Measurements from ENCODE around the gene ATAD3B. TPM values are rescaled to one million over a fixed set of nuclear protein-coding genes. Genes with fewer than 3 reads are reported as not detected.
"Not testable (repeated sequence)": the region's sequence is repeated elsewhere in the genome, so short reads cannot be mapped to it uniquely, and the experiment has no call there.

Gene ATAD3B
- total and polyA plus RNA-seq, 10 of the 15 experiments (the other 5 are each of a cell fraction or from before 2014, with no cell fraction given) = 0.03 to 38.8 (median 23.8) TPM

GRCh38 chr1:1517973-1518620 lies 46.5 kb downstream of the ATAD3B start:
- Histone ChIP-seq H4K20me1 (ENCODE audit: control insufficient read depth, insufficient read depth) (no peaks in the 10 kb centered on the region), H2AFZ (ENCODE audit: control insufficient read depth, low read depth, low read length) (no peak overlapping the region), H3K36me3 (ENCODE audit: control insufficient read depth in 2 of 2, insufficient read depth in 2 of 2, low read length in 1 of 2) (peaks cover 0 to 13% of the 10 kb centered on the region in 2 experiments; a peak in 2 of 4 replicates), H3K4me3 (no peak overlapping the region), H3K9me3 (replicated peaks; ENCODE audit: control insufficient read depth, insufficient read depth, low read length) (no peaks in the 10 kb centered on the region), H3K9ac (ENCODE audit: control insufficient read depth, insufficient read depth, low read length) (no peak overlapping the region), H3K79me2 (ENCODE audit: control insufficient read depth, insufficient read depth, low read length) (peaks cover 7% of the 10 kb centered on the region), H3K4me2 (ENCODE audit: control insufficient read depth, insufficient read depth) (no peak overlapping the region), H3K4me1 (ENCODE audit: control insufficient read depth, insufficient read depth, low read length) (no peaks in the 10 kb centered on the region), H3K27ac (ENCODE audit: control insufficient read depth, insufficient read depth) (no peak overlapping the region), H3K27me3 (replicated peaks in 1 of 2; ENCODE audit: control insufficient read depth in 2 of 2, insufficient read depth in 2 of 2, low read length in 1 of 2) (no peaks in the 10 kb centered on the region)
- DNase-seq (ENCODE audit: low read depth, low spot score) = no peak
- TF ChIP-seq JUND (IDR thresholded peaks at IDR 0.05; ENCODE audit: low read depth, low read length) = no peak
- TF ChIP-seq FOXM1 (IDR thresholded peaks at IDR 0.05; ENCODE audit: low read depth, low read length) = no peak
- no peak for TF ChIP-seq ZZZ3 (IDR thresholded peaks at IDR 0.05; ENCODE audit: control insufficient read depth, insufficient read length, low read depth)
- no peak for TF ChIP-seq SREBF1 (IDR thresholded peaks at IDR 0.05; ENCODE audit: low read length)
- no peak for TF ChIP-seq YY1 (IDR thresholded peaks at IDR 0.05; ENCODE audit: low read depth, low read length)
- TF ChIP-seq ETV6 (conservative IDR thresholded peaks at IDR 0.05 in 1 of 2, IDR thresholded peaks at IDR 0.05 in 1 of 2; ENCODE audit: borderline replicate concordance in 1 of 2, low read depth in 1 of 2) = no peak
- TF ChIP-seq FOS (IDR thresholded peaks at IDR 0.05; ENCODE audit: borderline replicate concordance, extremely low read depth, insufficient read length) = no peak
- no peak for TF ChIP-seq ZBED1 (IDR thresholded peaks at IDR 0.05; ENCODE audit: borderline replicate concordance)
- TF ChIP-seq, protein P1, sequence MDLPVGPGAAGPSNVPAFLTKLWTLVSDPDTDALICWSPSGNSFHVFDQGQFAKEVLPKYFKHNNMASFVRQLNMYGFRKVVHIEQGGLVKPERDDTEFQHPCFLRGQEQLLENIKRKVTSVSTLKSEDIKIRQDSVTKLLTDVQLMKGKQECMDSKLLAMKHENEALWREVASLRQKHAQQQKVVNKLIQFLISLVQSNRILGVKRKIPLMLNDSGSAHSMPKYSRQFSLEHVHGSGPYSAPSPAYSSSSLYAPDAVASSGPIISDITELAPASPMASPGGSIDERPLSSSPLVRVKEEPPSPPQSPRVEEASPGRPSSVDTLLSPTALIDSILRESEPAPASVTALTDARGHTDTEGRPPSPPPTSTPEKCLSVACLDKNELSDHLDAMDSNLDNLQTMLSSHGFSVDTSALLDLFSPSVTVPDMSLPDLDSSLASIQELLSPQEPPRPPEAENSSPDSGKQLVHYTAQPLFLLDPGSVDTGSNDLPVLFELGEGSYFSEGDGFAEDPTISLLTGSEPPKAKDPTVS (IDR thresholded peaks at IDR 0.05; ENCODE audit: low read depth, low read length) = no peak
- no peak for TF ChIP-seq HCFC1 (IDR thresholded peaks at IDR 0.05; ENCODE audit: low read length)
- TF ChIP-seq NFIC (IDR thresholded peaks at IDR 0.05; ENCODE audit: low read depth, low read length) = no peak
- TF ChIP-seq E2F8 (IDR thresholded peaks at IDR 0.05; ENCODE audit: low read depth, partially characterized antibody) = no peak
- in situ Hi-C loops (cut with MboI) = no loop called here
- WGBS (ENCODE audit: insufficient coverage, insufficient replicate concordance, low lambda C conversion rate, missing lambda C conversion rate) = 95% methylated on average over 19 of the region's 28 CpGs
- intact Hi-C loops (cut with micrococcal nuclease; ENCODE audit: unreplicated experiment) = no loop called here
- no peak for ATAC-seq
- ChIA-PET RAD21 (ENCODE audit: unreplicated experiment) (no interaction called here), SMC1A (ENCODE audit: uncharacterized antibody, unreplicated experiment) (no interaction called here), CTCF (no interaction called here), POLR2A (no interaction called here)
- no peak for FAIRE-seq
- BruUV-seq (replicated peaks) = no TSS peak

DNA sequence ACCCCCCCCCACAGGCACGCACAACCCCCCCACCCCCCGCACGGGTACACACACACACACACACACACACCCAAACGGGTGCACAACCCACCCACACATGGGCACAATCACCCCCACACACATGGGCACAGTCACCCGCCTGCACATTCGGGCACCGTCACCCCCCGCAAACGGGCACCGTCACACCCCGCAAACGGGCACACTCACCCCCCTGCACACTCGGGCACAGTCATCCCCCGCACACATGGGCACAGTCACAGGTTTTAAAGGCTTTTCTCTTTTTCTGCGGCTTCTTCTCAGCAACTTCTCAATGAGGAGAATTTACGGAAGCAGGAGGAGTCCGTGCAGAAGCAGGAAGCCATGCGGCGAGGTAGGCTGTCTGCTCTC lies 47.0 kb downstream of the ATAD3B start:
- WGBS (ENCODE audit: insufficient coverage, insufficient replicate concordance, low lambda C conversion rate, missing lambda C conversion rate) = 92% methylated on average over 13 of the region's 19 CpGs
- FAIRE-seq; H2AFZ ChIP-seq (ENCODE audit: control insufficient read depth, low read depth, low read length); CTCF ChIA-PET; H3K79me2 ChIP-seq (ENCODE audit: control insufficient read depth, insufficient read depth, low read length); H3K27ac ChIP-seq (ENCODE audit: control insufficient read depth, insufficient read depth); DNase-seq (ENCODE audit: low read depth, low spot score); ATAC-seq; H3K9ac ChIP-seq (ENCODE audit: control insufficient read depth, insufficient read depth, low read length); POLR2A ChIA-PET; in situ Hi-C loops (cut with MboI); H3K4me2 ChIP-seq (ENCODE audit: control insufficient read depth, insufficient read depth); H3K27me3 ChIP-seq (replicated peaks in 1 of 2; ENCODE audit: control insufficient read depth in 2 of 2, insufficient read depth in 2 of 2, low read length in 1 of 2); BruUV-seq (replicated peaks); RAD21 ChIA-PET (ENCODE audit: unreplicated experiment); H3K9me3 ChIP-seq (replicated peaks; ENCODE audit: control insufficient read depth, insufficient read depth, low read length); H3K4me1 ChIP-seq (ENCODE audit: control insufficient read depth, insufficient read depth, low read length); SMC1A ChIA-PET (ENCODE audit: uncharacterized antibody, unreplicated experiment); H3K4me3 ChIP-seq; intact Hi-C loops (cut with micrococcal nuclease; ENCODE audit: unreplicated experiment); H4K20me1 ChIP-seq (ENCODE audit: control insufficient read depth, insufficient read depth): not testable (repeated sequence)
- H3K36me3 ChIP-seq (ENCODE audit: control insufficient read depth in 2 of 2, insufficient read depth in 2 of 2, low read length in 1 of 2) = peaks cover 0 to 13% of the 10 kb centered on the region in 2 experiments; a peak in 2 of 4 replicates
